MM.1S (cell line): ENCODE results near the gene DAB2.
"Not testable (repeated sequence)": the region's sequence is repeated elsewhere in the genome, so short reads cannot be mapped to it uniquely, and the experiment has no call there.

Experiments used
- DNase-seq: peaks from one replicate; pipeline ENCODE4 v3.0.0-alpha.2; 2015
- H2AFZ ChIP-seq: fragments of 300-600 bp; sonication (generic); 2 replicates; pipeline ENCODE4 v1.6.0; 2016; ENCODE audit warnings: antibody characterized with exemption, low read length
- H3F3A ChIP-seq: fragments of 300-600 bp; sonication (generic); 2 replicates; pipeline ENCODE4 v1.6.1; 2016; ENCODE audit warnings: mild to moderate bottlenecking, antibody characterized with exemption, low read length, moderate library complexity, mixed read lengths; ENCODE audit not compliant: insufficient read depth
- H3K27ac ChIP-seq: fragments of 300-600 bp; sonication (generic); 2 replicates; pipeline ENCODE4 v1.5.1; 2016; ENCODE audit warnings: mild to moderate bottlenecking, low read length
- H3K27me3 ChIP-seq: fragments of 300-600 bp; sonication (generic); replicated peaks from 2 replicates; pipeline ENCODE4 v1.6.0; 2016; ENCODE audit warnings: low read length; ENCODE audit not compliant: insufficient read depth
- H3K36me3 ChIP-seq: fragments of 300-600 bp; sonication (generic); replicated peaks from 2 replicates; pipeline ENCODE4 v1.6.1; 2016; ENCODE audit warnings: mild to moderate bottlenecking, low read length, mixed read lengths; ENCODE audit not compliant: insufficient read depth
- H3K4me1 ChIP-seq: fragments of 300-600 bp; sonication (generic); 2 replicates; pipeline ENCODE4 v1.6.1; 2016; ENCODE audit warnings: low read length, mixed read lengths
- H3K4me2 ChIP-seq: fragments of 300-600 bp; sonication (generic); 2 replicates; pipeline ENCODE4 v1.6.0; 2016; ENCODE audit warnings: low read depth, low read length
- H3K4me3 ChIP-seq: fragments of 300-600 bp; sonication (generic); 2 replicates; pipeline ENCODE4 v1.5.1; 2016; ENCODE audit warnings: low read length, mixed read lengths
- H3K79me2 ChIP-seq: fragments of 300-600 bp; sonication (generic); 2 replicates; pipeline ENCODE4 v1.6.1; 2016; ENCODE audit warnings: mixed run types, low read length, mixed read lengths
- H3K9ac ChIP-seq: fragments of 300-600 bp; sonication (generic); 2 replicates; pipeline ENCODE4 v1.6.1; 2016; ENCODE audit warnings: low read length, mixed read lengths
- H3K9me2 ChIP-seq: fragments of 300-600 bp; sonication (generic); replicated peaks from 2 replicates; pipeline ENCODE4 v1.6.1; 2016; ENCODE audit warnings: mild to moderate bottlenecking, low read length, mixed read lengths; ENCODE audit not compliant: insufficient read depth
- H3K9me3 ChIP-seq: fragments of 300-600 bp; sonication (generic); replicated peaks from 2 replicates; pipeline ENCODE4 v1.6.1; 2016; ENCODE audit warnings: mild to moderate bottlenecking, low read length, mixed read lengths; ENCODE audit not compliant: insufficient read depth
- H4K20me1 ChIP-seq: fragments of 300-600 bp; sonication (generic); 2 replicates; pipeline ENCODE4 v1.6.1; 2016; ENCODE audit warnings: mild to moderate bottlenecking, low read length, moderate library complexity, mixed read lengths; ENCODE audit not compliant: insufficient read depth
- EZH2 ChIP-seq: fragments of 300-600 bp; sonication (generic); optimal IDR thresholded peaks from 2 replicates; pipeline ENCODE3; 2017; ENCODE audit warnings: low read depth, mild to moderate bottlenecking, antibody characterized with exemption, low read length, mixed read lengths
- EZH2phosphoT487 ChIP-seq: fragments of 300-600 bp; sonication (generic); IDR thresholded peaks from 2 replicates; pipeline ENCODE4 v1.6.1; 2018; ENCODE audit warnings: antibody characterized with exemption, low read length
- TF ChIP-seq, protein P1 (sequence below): fragments of 300-600 bp; sonication (generic); IDR thresholded peaks from 2 replicates; pipeline ENCODE4 v1.5.1; 2016; ENCODE audit warnings: antibody characterized with exemption, low read length, mixed read lengths

The DAB2 gene

DNA sequence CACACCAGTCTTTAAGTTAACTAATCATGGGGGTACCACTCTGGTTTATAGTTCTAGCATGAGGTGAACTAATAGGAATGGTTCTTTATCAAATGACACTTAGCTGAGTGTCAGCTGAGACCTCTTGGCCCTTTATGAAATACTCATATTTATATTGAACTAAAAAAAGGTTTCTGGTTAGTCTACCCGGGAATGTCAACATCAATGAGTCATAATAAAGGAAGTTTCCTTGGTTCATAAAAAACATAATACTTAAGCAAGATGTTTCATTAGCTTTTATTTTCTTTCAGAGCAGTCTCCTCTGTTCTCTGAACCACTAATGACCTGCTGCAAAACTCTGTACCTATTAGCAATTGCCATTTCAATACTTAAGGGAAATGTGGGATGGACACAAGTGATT is 13.7 kb downstream of the DAB2 start:
- no peak overlapping the region for H3K4me3 ChIP-seq
- no peaks in the 10 kb centered on the region for H3K4me1 ChIP-seq
- TF ChIP-seq, protein P1, sequence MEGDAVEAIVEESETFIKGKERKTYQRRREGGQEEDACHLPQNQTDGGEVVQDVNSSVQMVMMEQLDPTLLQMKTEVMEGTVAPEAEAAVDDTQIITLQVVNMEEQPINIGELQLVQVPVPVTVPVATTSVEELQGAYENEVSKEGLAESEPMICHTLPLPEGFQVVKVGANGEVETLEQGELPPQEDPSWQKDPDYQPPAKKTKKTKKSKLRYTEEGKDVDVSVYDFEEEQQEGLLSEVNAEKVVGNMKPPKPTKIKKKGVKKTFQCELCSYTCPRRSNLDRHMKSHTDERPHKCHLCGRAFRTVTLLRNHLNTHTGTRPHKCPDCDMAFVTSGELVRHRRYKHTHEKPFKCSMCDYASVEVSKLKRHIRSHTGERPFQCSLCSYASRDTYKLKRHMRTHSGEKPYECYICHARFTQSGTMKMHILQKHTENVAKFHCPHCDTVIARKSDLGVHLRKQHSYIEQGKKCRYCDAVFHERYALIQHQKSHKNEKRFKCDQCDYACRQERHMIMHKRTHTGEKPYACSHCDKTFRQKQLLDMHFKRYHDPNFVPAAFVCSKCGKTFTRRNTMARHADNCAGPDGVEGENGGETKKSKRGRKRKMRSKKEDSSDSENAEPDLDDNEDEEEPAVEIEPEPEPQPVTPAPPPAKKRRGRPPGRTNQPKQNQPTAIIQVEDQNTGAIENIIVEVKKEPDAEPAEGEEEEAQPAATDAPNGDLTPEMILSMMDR = no peak
- TF ChIP-seq EZH2 (no peak), EZH2phosphoT487 (no peak)
- H3K9ac ChIP-seq = no peak overlapping the region
- no peaks in the 10 kb centered on the region for H3F3A ChIP-seq
- H3K27ac ChIP-seq = no peak overlapping the region
- DNase-seq = no peak
- H3K36me3 ChIP-seq = no peaks in the 10 kb centered on the region
- no peaks in the 10 kb centered on the region for H3K27me3 ChIP-seq
- H3K4me2 ChIP-seq = no peak overlapping the region
- H3K79me2 ChIP-seq = no peaks in the 10 kb centered on the region
- H2AFZ ChIP-seq = no peak overlapping the region
- H3K9me3 ChIP-seq = no peaks in the 10 kb centered on the region
- H4K20me1 ChIP-seq = no peaks in the 10 kb centered on the region
- no peaks in the 10 kb centered on the region for H3K9me2 ChIP-seq

DNA sequence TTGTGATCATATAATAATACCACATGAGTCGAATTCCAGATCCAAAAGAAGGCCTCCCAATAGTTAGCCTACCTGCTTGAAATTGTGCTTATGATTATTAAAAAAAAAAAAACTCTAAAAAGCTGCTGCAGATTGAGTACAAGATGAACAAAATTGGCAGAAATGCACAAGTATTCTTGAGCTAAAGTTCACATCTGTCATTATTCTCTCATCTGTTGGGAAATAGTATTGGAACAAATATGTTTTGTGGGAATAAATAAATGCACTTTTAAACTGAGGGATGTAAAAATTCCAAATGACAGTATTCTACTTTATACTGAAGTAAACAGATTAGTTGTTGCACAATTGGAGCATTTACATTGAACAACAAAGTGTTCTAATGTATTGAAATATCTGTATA is 15.7 kb downstream of the DAB2 start:
- Histone ChIP-seq H2AFZ (no peak overlapping the region), H3K27ac (no peak overlapping the region), H4K20me1 (no peaks in the 10 kb centered on the region), H3K9ac (no peak overlapping the region), H3K9me2 (no peaks in the 10 kb centered on the region), H3K79me2 (no peaks in the 10 kb centered on the region), H3K27me3 (no peaks in the 10 kb centered on the region), H3K4me2 (no peak overlapping the region), H3K36me3 (no peaks in the 10 kb centered on the region), H3K4me3 (no peak overlapping the region), H3F3A (no peaks in the 10 kb centered on the region), H3K9me3 (no peaks in the 10 kb centered on the region), H3K4me1 (no peaks in the 10 kb centered on the region)
- TF ChIP-seq, protein P1 = no peak
- TF ChIP-seq EZH2 (no peak), EZH2phosphoT487 (no peak)
- no peak for DNase-seq

DNA sequence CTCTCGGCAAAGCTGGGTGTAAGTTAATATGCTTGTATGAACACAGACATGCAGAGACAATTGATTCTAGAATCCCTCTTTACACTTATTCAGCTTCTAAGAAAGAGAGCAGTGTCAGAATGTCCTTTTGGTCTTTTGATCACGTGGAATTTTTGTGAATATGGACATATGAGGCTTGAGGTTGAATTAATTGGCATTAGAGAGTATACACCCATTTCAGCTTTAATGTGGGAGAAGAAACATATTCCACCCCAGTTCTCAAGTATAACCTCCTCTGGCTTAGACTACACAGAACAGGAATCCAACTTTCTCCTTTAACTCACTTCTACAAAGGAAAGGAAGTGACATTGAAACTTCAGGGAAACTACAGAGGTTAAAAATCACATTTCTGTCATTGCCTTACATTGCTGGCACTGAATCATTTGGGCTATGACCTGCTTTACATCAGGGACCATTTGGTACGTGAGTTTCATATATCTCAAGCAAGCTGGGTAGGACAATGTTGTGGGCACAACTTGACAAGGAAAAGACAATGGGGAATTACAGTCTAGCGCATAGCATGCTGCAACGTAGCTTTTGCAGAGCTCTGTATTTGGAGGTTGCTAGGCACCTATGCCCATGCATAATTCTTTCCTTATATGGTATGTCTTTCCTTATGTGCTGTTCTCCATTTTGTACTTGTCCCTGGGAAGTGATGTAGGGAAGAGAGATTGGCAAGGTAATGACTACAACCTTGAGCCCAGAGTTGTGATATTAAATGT is 19.5 kb downstream of the DAB2 start:
- Histone ChIP-seq H3K27ac (no peak overlapping the region), H3K4me3 (no peak overlapping the region), H3K36me3 (no peaks in the 10 kb centered on the region), H3K9me3 (no peaks in the 10 kb centered on the region), H3K27me3 (no peaks in the 10 kb centered on the region), H3K9me2 (no peaks in the 10 kb centered on the region), H3F3A (no peaks in the 10 kb centered on the region), H3K79me2 (no peaks in the 10 kb centered on the region), H2AFZ (no peak overlapping the region), H3K4me2 (no peak overlapping the region), H4K20me1 (no peaks in the 10 kb centered on the region), H3K9ac (no peak overlapping the region), H3K4me1 (no peaks in the 10 kb centered on the region)
- TF ChIP-seq, protein P1 = no peak
- no peak for DNase-seq

DNA sequence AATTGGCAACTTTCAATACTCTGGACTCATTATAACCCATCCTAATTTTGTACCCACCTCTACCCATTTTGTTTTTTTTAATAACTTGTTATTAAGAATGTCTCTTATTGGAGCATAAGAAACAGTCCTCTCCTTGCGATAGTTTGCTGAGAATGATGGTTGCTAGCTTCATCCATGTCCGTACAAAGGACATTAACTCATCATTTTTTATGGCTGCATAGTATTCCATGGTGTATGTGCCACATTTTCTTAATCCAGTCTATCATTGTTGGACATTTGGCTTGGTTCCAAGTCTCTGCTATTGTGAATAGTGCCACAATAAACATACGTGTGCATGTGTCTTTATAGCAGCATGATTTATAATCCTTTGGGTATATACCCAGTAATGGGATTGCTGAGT is 21.0 kb downstream of the DAB2 start:
- not testable (repeated sequence) for H4K20me1 ChIP-seq, H3K4me1 ChIP-seq, H2AFZ ChIP-seq, H3K4me2 ChIP-seq, H3K36me3 ChIP-seq, H3F3A ChIP-seq, H3K9ac ChIP-seq, H3K27ac ChIP-seq, DNase-seq, H3K9me2 ChIP-seq, H3K79me2 ChIP-seq, H3K4me3 ChIP-seq, H3K27me3 ChIP-seq, H3K9me3 ChIP-seq

DNA sequence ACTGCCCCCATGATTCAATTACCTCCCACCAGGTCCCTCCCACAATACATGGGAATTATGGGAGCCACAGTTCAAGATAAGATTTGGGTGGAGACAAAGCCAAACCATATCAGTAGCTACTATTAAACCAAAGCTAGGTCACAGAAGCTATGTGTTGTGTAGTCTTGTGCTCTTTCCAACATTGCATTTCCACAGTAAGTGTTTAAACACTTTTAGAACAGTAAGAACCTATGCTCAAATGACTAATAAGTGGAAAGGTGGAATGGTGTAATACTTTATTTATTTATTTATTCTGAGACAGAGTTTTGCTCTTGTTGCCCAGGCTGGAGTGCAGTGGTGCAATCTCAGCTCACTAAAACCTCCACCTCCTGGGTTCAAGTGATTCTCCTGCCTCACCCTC is 22.6 kb downstream of the DAB2 start:
- H3K27ac ChIP-seq, H2AFZ ChIP-seq, H3K36me3 ChIP-seq, H3K4me2 ChIP-seq, H3K79me2 ChIP-seq, H3K9ac ChIP-seq, H3K9me2 ChIP-seq, H3K4me1 ChIP-seq, H3K27me3 ChIP-seq, H3K4me3 ChIP-seq, DNase-seq, H3K9me3 ChIP-seq, H4K20me1 ChIP-seq, H3F3A ChIP-seq: not testable (repeated sequence)
